GM20431 (cell line): ENCODE results near the gene ANKDD1A.

ENCODE experiments used
- in situ Hi-C: fragments of 300-500 bp; cut with MseI, MboI; formaldehyde crosslinking; loops from one replicate; pipeline ENCODE4 v1.15.0; 2020; ENCODE audit warnings: low sequenced_read_pairs; ENCODE audit not compliant: unreplicated experiment

Gene ANKDD1A

GRCh38 chr15:65004993-65005392 lies 93.3 kb downstream of the ANKDD1A start:
- in situ Hi-C loops = no loop called here

DNA sequence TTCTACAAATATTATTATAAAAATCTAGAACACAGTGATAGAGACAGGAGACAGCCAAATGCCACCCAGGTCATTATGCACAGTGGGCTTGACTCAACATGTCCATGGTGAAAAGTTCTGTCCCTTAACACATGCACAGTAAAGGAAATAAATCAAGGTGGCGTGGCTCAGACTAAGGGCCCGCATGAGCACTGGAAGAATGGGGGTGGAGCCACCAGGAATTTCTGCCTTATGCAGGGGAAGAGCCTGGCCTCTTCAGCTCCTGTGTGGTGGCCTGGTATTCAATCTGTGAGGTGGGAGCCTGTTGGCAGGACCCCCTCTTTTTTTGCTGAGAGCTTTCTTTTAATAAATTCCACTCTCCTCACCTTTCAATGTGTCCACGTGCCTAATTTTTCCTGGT lies 95.2 kb downstream of the ANKDD1A start:
- in situ Hi-C loops = no loop called here
